ENCODE results near the gene TMSB10.

TMSB10 gene

GRCh38 chr2:84880645-84881521 lies 24.6 kb upstream of the TMSB10 start, which contains the start of gene TRABD2A:
TRABD2A (minus strand) TSS chr2:84881084; CDS start chr2:84881039, 45 bp downstream.
- peak; percentile 47 for DNase-seq (ENCODE audit: low spot score)

DNA sequence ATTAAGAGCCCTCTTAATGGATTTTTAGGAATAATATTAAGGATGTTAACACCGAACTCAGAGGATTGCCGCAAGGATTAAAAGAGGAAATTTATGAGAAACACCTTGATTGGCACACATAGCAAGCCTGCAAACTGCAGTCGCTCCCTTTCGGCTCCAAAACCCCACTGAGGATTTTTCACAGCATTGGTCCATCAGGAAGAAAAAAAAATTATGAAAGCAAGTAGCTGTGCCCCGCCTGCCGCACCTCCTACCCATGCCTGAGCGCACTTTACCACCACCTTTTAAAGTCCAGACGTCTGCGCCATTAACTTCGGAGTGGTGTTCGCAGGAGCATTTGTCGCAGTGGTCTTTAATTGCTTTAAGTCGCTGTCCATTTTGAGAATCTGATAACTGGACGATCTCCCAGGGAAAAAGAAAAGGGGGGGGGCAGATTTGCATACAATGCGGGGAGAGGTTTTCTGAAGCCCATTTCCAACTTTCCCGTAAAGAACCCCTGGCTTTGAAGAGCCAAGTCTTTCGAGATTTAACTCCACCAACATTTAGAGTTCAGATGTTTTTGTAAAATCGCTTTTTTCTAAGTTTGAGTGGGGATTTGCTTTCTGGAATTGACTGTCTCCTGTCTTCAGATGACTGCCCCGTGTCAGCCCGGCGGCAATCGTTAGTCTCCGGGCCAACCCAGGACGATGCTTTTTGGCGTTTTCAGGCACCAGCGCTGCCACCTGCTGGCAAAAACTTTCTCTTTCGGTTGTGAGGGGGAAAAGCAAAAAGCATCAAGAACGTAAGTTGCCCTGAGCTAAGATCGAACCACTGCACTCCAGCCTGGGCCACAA lies 23.7 kb upstream of the TMSB10 start:
- DNase-seq (ENCODE audit: low spot score) = peak; percentile 91

DNA sequence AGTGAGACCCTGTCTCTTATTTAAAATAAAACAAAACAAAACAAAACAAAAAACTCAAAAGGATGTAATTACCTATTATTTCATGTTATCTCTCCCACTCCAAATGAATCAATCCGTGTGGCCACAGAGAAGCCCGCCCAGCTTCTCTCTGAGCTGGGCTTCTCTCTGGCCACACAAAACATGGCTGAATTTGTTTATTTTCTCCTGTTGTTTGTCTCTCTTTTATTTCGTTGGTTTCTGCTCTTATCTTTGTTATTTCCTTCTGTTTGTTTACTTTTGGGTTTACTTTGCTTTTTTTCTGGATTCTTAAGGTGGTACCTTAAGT lies 23.1 kb upstream of the TMSB10 start:
- no peak for DNase-seq (ENCODE audit: low spot score)

DNA sequence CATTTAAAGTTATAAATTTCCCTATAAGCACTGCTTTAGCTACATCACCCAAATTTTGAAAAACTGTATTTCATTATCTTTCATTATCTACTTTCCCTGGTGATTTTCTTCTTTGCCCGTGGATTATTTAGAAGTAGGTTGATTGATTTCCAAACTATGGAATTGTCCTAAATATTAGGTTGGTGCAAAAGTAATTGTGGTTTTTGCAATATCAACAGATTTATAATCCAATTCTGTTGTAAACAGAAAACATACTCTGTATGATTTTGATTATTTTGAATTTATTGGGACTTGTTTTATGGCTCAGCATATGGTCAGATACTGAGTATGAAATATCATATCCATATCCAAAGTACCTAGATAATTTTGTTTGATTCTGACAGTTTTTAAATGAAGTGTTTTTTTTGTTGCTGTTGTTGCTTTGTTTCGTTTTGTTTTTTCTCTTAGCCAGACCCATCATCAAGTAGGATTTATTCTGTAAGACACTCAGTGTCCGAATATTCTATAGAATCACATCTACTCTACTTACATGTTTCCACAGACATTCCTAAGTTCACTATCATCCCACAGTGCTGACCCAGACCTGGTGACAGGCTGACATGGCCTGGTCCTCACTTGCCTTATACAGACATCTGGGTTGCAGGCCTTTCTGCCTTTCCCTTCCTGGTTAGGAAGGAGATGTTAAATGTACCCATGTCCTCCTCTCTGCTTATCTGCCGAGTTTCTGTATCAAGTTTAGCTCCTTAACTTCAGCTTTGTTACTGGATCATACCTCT lies 22.5 kb upstream of the TMSB10 start:
- no peak for DNase-seq (ENCODE audit: low spot score)

GRCh38 chr2:84884449-84884848 lies 21.0 kb upstream of the TMSB10 start:
- DNase-seq (ENCODE audit: low spot score) = no peak

DNA sequence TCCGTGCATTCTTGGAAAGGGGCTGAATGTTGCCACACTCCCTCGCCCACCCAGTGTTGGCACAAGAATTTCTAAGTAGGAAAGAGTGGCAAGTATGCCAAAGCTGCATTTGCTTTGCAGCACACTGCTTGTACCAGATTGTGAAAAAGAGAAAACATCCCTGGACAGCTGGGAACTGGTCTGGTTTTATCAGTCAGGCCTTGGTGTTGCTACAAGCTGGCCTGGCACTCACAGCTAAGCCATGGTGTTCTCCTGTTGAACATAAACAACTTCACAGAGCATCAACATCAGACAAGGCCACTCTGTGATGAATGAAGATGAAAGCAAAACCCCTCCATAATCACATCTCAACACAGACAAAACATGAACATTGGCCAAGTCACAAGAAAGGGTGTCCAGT lies 20.3 kb upstream of the TMSB10 start:
- no peak for DNase-seq (ENCODE audit: low spot score)

DNA sequence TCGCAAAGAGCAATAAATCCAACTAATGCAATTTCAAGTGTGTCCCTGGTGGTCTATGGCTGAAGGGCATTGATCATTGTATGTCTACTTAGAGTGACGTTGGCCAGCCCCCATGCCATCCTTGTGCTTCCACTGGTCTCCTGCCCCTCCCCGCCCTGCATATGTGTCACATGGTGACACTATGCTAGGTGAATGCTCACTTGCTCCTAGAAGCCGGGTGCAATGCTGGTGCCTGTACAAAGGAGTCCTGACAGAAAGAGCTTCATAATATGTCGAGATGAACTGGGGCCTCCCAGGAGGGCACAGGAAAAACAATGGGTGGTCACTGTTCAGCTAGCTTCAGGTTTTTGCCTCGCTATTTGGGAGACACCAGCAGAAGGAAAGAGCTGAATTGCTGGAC lies 18.7 kb upstream of the TMSB10 start:
- no peak for DNase-seq (ENCODE audit: low spot score)

GRCh38 chr2:84888401-84889276 lies 16.8 kb upstream of the TMSB10 start:
- DNase-seq (ENCODE audit: low spot score) = peak; percentile 74

GRCh38 chr2:84889332-84889731 lies 16.1 kb upstream of the TMSB10 start:
- DNase-seq (ENCODE audit: low spot score) = no peak

DNA sequence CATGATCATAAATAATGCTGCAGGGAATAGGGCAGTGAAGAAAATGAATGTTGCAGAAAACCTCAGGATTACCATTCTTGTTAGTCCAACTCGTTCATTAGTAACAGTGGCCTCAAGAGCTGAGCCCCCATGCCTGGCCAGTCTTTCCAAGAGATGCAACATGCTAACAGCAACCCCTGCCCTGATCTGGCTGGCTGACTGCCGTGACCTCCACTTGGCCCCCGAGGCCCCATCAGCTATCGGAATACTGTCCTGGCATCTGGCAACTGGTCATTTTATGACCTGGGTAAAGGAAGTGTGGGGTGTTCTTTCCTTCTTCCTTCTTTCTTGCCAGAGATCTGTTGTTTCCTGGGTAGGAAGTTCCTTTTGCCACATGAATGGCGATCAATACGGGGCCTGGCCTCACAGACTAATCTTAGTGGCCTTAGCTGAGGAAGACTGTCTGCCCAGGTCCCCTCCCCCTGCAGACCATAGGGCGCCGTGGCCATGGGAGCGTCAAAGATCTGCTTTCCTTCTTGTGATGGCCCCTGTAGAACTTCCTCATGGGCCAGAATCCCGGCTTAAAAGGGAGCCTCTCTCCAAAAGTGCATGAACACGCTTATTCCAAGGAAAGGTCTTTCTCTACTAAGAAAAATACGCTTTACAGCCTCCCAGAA lies 14.0 kb upstream of the TMSB10 start:
- no peak for DNase-seq (ENCODE audit: low spot score)

DNA sequence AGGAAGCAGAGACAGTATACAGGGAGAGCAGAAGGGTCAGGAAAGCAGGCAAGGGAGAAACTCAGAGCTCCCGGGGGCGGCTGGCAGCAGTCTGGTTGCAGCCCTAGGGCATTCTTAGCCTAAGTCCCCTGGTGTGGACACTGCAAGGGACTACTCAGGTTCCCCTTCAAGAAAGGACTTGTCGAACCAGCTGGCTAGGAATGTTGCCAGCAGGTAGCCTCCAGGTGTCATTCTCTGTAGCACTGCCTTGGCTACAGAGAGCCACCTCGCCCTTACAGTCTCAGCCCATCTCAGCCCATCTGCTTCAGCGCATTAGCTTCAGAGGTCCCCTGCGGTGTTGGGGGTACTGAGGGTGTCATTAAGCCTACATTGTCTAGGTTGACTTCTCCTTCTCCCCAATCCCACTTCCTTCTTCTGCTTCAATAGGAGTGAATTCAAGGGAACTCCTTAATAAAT lies 11.3 kb upstream of the TMSB10 start:
- DNase-seq (ENCODE audit: low spot score) = no peak

DNA sequence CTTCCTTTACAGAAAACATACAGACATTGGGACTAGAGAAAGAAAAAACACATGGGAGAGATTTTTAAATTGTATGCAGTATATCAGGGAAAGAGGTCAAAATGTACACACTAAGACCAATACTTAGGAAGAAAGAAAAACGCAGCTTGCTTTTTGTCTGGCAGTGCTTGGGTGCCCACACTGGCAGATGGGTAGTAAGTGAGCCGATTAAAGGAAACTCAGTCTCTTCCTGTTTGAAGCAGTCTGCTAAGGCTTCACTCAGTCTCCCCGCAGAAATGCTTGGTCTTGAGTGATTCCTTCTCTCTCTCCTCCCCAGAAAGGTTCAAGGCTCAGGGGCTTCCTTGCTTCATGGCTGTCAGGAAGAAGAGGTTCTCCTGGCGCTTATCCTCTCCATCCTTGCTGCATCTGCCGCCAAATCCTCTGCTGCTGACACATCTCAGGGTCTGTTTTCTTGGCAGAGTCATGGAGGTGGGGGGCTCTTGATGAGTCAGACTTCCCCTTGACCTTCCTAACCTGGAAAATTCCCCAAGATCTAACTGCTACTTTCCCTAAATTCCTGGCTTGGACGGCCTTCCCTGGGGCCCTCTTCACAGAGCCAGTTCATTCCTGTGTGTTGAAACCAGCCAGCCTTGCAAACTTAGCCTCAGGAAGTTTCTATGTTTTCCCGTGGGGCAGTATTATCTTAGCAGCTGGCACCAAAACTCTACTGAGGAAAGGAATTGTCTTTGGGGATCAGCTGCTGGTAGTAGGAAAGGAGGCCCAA lies 10.5 kb upstream of the TMSB10 start:
- DNase-seq (ENCODE audit: low spot score) = peak; percentile 44

- DNase-seq (ENCODE audit: low spot score) = no peak
Observed at GRCh38 chr2:84896567-84896966, 8.9 kb upstream of the TMSB10 start.

DNA sequence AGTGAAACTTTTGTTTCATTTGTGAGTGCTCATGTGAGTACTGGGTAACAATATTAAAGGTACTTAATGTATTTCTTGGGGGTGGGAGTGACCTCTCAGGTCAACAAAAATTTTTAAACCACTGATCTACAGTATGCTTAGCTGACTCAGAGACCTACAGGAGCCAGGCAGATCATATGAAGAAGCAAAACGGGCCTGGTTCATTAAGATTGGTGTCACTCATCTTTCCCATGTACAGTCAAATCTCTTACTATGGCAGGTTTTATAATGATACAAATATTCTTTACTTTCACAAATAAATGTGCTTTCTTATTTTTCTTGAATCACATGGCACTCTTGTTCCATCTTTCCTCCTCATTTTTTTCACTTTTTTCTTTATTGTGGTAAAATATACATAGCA lies 7.7 kb upstream of the TMSB10 start:
- DNase-seq (ENCODE audit: low spot score) = peak; percentile 26

- no peak for DNase-seq (ENCODE audit: low spot score)
Observed at GRCh38 chr2:84899304-84900204, 5.9 kb upstream of the TMSB10 start.

DNA sequence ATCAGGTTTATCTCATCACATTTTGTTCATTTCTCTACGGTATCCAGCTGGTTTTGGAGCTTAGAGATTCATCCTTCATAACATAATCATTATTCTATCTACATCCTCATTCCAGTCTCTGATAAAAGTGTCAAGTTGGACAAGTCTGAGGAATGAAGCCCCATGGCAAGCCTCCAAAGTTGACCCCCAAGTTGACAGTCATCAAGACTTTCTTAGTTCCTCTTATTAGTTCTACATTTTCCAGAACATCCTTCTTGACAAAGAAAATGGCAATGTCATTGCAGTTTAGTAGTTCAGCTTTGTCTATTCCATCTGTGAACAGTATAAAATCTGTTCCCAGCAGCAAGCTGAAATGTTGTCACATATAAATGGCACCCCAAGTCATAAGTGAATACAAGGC lies 4.5 kb upstream of the TMSB10 start:
- DNase-seq (ENCODE audit: low spot score) = no peak

DNA sequence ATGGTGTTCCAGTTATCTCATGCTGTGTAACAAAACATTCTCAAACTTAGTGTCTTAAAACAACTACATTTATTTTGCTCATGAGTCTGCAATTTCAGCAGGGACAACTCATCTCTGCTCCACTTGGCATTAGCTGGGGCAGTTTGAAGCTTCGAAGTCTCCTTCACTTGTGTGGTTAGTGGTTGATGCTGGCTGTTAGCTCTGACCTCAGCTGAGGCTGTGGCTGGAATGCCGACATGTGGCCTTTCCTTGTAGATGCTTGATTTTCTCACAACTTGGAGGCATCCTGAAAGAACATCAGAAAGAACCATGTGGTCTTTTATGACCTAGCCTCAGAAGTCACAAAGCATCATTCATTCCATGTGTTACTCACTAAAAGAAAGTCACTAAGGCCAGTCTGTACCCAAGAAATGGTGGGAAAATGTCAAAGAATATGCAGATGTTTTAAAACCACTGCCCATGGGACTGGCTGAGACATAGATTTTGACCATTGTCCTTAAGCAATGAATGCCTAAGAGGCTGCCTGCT lies 3.8 kb upstream of the TMSB10 start:
- no peak for DNase-seq (ENCODE audit: low spot score)

DNA sequence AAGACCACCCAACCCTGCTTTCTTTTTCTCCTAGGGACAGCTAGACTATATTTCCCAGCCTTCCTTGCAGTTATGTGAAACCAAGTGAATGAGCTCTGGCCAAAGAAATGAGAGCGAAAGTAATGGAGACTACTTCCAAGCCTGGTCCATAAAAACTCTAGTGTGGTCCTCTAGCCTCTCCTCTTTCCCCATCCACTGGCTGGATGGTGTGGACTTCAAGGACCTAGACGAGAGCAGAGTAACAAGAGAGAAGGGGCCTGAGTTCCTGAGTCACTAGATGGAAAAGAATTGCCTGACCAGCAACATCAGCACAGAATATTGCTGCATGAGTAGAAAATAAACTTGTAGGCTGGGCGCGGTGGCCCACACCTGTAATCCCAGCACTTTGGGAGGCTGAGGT lies 2.9 kb upstream of the TMSB10 start:
- no peak for DNase-seq (ENCODE audit: low spot score)

DNA sequence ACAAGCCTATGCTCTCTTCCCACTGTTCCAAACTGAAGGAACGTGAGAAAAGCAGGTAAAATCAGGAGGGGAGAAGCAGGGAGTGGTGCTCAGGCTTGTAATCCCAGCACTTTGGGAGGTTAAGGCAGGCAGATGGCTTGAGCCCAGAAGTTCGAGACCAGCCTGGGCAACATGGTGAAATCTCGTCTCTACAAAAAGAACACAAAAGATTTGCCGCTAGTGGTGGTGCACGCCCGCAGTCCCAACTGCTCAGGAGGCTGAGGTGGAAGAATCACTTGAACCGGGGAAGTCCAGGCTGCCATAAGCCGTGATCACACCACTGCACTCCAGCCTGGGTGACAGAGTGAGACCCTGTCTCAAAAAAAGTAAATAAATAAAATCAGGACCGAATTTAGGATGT lies 1.3 kb upstream of the TMSB10 start:
- DNase-seq (ENCODE audit: low spot score) = no peak

Measured in CD4-positive, alpha-beta T cell treated with Interleukin-2 at 100 ng/mL for 4 hours (primary cell).